HK-2 (cell line): ENCODE data around the gene TEX26.

Experiments
- DNase-seq: peaks from one replicate; pipeline ENCODE4 v3.0.0-alpha.2; 2018; ENCODE audit not compliant: unreplicated experiment

Gene TEX26

DNA sequence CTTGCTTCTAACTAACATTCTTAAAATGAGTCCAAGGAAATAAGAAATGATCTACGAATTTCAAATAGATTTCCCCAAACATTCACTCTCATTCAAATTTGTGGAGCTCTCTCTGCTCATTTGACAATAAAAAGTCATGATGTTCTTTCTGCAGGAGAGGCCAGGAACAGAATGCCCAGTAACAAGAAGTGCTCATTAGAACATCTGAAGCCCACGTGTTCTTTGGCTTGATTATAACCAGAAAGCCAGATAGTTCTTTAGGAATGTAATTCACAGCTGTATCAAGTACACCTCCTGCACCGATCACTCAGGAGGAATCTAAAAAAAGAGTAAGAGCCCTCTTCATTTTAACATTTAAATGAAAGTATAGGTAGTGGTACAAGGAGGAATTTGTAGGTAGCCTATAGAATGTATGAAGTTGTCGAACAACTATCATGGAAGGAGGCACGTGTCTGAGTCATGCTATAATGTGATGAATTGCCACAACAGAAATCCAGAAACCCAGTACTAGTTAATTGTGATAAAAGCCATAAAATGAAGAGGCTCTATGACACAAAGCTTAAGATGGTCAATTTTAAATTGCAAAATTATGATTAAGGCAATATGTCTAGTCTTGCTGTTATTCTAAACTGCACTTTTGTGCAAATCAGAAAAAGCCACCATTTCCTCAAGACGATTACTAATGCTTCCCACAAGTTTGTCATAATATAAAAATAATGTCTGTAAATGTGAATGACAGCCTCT is 13.6 kb upstream of the TEX26 start:
- DNase-seq = no peak

DNA sequence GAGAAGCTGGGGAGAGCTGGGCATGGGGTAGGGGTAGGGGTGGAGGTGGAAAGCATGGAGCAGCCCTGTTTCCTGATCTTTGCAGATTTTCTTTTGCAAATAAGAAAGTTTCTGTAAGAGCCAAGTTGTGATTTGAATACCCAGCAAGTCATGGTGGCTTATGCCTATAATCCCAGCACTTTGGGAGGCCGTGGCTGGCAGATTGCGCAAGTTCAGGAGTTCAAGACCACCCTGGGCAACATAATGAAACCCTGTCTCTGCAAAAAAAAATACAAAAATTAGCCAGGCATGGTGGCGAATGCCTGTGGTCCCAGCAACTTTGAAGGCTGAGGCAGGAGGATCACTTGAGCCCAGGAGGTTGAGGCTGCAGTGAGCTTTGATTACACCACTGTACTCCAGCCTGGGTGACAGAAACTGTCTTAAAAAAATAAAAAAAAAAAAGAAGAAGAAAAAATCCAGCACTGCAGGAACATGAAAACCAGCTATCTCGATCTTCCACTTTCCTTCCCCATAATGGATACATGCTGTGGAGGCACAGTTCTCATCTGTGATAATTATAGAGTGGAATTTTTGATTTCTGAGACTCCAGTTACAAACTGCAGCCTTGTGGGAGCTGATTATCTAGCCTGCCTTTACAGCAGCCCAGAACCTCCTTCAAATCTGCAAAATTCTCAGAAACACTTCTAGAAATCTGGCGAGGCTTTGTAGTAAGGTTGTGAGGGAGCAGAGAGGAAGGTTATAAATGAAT is 12.1 kb upstream of the TEX26 start:
- no peak for DNase-seq

DNA sequence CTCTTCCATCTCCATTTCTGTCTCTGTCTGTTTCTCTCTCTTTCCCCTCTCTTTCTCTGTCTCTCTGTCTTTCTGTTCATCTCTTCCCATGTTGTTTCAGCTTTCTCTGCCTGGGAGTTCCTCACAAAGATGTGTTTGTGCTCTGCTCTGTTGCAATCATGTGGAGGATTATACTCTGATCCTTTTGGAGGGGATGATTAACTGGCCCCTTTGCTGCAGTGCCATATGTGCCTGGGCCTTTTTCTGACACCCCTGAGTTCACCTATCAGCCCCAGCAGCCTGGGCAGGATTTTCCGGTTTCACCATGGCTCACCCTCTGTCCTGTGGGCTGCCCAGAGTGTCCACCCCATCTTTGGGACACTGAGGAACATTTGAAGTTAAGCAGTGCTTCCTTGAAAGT is 9.0 kb upstream of the TEX26 start:
- no peak for DNase-seq

DNA sequence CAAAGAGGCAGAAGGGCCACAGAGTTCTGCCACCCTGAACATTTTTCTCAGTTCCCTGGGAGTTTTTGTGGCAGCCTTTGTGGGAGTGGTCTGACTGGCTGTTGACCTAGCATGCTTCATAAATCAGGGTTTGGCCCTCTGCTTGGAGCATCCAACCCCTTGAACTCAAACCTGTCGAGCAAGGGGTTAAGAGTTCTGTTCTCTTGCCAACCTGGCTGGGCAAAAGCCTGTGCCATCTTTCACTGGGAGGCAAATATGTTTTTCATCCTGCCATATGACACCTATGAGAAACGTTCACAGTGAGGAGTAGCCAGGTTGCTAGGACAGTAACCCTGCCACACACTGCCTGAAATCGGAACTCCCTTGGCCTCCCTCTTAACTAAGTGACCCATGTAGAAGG is 7.7 kb upstream of the TEX26 start:
- DNase-seq = no peak

- no peak for DNase-seq
Observed at GRCh38 chr13:30925429-30925828, 7.0 kb upstream of the TEX26 start.

DNA sequence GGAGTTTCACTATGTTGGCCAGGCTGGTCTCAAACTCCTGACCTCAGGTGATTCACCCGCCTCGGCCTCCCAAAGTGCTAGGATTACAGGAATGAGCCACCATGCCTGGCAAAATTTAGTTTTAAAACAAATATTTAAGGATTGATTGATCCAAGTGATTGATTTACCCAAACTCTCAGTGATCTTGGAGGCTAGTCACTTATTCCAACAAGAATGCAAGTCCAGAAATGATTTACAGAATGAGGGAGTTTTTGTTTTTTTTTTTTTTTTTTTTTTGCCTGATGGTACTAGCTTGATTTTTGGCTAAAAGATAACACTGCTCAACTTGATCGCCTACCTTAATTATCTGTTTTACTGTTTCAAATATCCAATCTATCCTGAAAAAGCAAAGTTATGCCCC is 5.7 kb upstream of the TEX26 start:
- no peak for DNase-seq

DNA sequence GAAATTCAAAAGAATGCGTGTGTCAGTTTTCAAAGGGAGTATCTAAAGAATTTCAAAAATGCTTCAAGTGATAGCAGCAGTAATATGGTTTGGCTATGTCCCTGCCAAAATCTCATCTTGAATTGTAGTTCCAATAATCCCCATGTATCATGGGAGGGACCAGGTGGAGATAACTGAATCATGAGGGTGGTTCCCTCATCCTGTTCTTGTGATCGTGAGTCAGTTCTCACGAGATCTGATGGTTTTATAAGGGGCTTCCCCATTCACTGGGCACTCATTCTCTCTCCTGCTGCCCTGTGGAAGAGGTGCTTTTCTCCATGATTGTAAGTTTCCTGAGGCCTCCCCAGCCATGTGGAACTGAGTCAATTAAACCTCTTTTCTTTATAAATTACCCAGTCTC is 5.3 kb upstream of the TEX26 start:
- peak; percentile 29 for DNase-seq

- peak; percentile 20 for DNase-seq
Observed at GRCh38 chr13:30927595-30927994, 4.9 kb upstream of the TEX26 start.

- DNase-seq = no peak
Observed at GRCh38 chr13:30928978-30929377, 3.5 kb upstream of the TEX26 start.

- DNase-seq = no peak
Observed at GRCh38 chr13:30933354-30933670, 856 bp downstream of the TEX26 start.

DNA sequence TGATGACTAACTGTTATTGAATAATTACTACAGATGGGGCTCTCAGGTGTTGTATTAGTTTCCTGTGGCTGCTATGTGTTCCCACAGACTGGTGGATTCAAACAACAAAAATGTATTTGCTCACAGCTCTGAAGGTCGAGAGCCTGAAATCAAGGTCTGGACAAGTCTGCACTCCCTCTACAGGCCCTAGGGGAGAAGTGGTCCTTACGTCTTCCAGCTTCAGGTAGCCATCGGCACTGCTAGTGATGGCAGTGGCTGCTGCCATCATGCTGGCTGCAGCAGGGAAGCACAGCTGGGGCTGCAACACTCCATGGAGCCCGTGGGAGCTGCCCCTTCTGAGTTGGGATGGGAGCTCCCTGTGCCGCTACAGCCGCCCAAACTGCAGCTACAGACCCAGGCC is 1.9 kb downstream of the TEX26 start:
- no peak for DNase-seq

DNA sequence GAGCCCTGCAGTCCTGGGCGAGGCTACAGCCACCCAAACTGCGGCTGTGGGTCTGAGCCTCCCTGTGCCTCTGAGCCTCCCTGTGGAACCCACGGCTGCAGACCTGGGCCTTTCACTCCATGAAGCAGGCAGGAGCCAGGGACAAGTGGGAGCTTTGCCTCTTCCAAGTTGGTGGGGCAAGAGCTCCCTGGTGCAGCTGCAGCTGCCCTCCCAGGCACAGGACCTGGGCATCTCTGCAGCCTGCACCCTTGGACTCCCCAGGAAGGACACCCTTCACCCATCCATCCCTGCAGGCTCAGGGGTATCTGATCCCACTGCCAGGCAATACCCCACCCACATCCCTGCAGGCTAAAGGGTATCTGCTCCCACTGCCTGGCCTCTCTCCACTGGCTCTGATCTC is 2.3 kb downstream of the TEX26 start:
- no peak for DNase-seq

- no peak for DNase-seq
Observed at GRCh38 chr13:30936971-30937370, 4.5 kb downstream of the TEX26 start.

GRCh38 chr13:30943881-30944280 is 11.4 kb downstream of the TEX26 start:
- DNase-seq = no peak

DNA sequence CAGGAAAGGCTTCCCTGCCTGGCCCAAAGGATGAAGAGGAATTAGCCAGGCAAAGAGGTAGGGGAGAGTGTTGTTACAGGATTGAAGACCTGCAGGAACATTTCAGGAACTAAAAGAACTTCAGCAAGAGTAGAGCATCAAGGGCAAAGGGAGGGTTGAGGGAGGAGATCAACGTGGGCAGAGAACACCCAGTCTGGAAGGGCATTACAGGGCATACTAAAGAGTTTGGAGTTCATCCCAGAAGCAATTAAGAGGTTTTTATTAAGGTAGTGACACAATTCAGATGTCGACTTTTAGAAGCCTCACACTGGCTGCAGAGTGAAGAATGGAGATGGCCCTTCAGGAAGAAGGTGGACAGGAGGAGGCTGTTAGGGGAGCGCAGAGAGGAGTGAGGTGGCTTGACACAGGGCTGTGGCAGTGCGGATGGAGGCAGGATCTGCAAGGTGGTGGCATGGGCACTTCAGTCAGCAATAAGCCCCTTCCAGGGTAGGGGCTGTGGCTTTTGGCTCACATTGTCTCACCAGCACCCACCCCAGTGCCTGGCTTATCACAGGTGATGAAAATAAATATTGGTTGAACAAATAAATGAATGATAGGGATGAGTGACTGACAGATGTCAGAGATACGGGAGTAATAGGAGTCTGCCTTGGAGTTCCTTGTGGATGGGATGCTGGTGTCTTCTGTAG is 24.9 kb downstream of the TEX26 start:
- no peak for DNase-seq

GRCh38 chr13:30959678-30960077 is 27.2 kb downstream of the TEX26 start:
- no peak for DNase-seq

GRCh38 chr13:30963791-30964190 is 31.3 kb downstream of the TEX26 start:
- DNase-seq = no peak

- no peak for DNase-seq
Observed at GRCh38 chr13:30965380-30965779, 32.9 kb downstream of the TEX26 start.

DNA sequence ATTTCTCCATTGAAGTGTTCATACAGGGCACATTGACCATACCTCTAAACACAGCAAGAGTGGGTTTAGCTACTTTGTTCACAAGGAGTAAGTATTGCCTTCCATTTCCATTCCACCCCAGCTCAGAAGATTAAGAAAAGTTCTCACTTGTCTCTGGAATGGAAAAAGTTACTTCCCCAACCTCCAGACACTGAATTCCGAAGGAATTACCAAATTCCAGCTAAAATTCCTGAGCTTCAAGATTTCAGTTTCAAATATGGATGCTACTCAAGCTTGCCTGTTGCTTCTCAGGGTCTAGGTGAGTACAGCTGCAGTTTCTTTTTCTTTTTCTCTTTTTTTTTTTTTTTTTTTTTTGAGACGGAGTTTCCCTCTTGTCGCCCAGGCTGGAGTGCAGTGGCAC is 33.6 kb downstream of the TEX26 start:
- no peak for DNase-seq

GRCh38 chr13:30968846-30969245 is 36.4 kb downstream of the TEX26 start:
- DNase-seq = no peak

- DNase-seq = no peak
Observed at GRCh38 chr13:30971575-30971974, 39.1 kb downstream of the TEX26 start.

DNA sequence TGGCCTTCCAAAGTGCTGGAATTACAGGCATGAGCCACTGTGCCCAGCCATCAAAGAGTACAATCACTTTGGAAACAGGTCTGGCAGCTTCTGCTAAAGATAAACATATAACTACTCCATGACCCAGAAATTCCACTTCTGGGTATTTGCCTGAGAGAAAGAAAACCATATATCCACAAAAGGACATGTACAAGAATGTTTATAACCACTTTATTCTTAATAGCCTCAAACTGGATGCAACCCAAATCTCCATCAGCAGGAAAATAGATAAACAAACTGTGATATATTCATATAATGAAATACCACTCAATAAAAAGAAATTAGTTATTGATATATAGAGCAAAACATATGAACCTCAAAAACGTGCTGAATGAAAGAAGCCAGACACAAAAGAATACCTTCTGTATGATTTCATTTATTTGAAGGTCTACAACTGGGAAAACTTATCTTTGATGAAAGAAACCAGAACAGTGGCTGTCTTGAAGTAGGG is 40.5 kb downstream of the TEX26 start:
- no peak for DNase-seq

DNA sequence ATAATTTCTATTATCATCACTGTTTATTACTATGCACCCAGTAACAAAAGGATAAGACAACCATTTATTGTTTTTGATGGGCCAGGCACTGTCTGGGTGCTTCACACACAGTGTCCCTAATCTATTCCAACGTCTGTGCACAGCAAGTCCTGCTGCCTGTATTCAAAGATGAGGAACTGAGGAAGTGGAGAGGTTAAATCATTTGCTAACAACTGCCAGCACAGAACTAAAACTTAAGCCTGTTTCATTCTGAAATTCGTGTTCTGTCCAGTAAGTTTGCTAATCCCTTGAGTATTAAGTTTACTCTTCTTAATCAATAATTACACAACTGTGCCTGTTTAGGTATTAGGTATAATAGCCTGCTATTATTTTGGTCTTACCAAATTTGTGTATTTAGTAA is 41.9 kb downstream of the TEX26 start:
- no peak for DNase-seq
